GM18873 (cell line): ENCODE results near the gene GRID1.
"Not testable (repeated sequence)": the region's sequence is repeated elsewhere in the genome, so short reads cannot be mapped to it uniquely, and the experiment has no call there.

Experiments
- ATAC-seq: cut with Tn5 transposase; IDR thresholded peaks from one replicate; pipeline ENCODE4 v1.9.1; 2021; ENCODE audit warnings: mild to moderate bottlenecking, moderate library complexity, moderate number of reproducible peaks; ENCODE audit not compliant: unreplicated experiment, low FRiP score

The GRID1 gene

GRCh38 chr10:86035791-86036543 is 330.6 kb downstream of the GRID1 start:
- no peak for ATAC-seq

GRCh38 chr10:86034710-86035109 is 331.9 kb downstream of the GRID1 start:
- ATAC-seq: no peak

- no peak for ATAC-seq
These were observed 333.0 kb downstream of the GRID1 start for GRCh38 chr10:86033581-86033980.

GRCh38 chr10:86032087-86032486 is 334.5 kb downstream of the GRID1 start:
- not testable (repeated sequence) for ATAC-seq

- no peak for ATAC-seq
These were observed 336.3 kb downstream of the GRID1 start for GRCh38 chr10:86030312-86030711.

- no peak for ATAC-seq
These were observed 339.2 kb downstream of the GRID1 start for GRCh38 chr10:86027346-86027745.

- ATAC-seq: no peak
These were observed 341.1 kb downstream of the GRID1 start for GRCh38 chr10:86025509-86025908.

GRCh38 chr10:86024281-86025041 is 342.1 kb downstream of the GRID1 start:
- no peak for ATAC-seq

GRCh38 chr10:86023931-86024280 is 342.7 kb downstream of the GRID1 start:
- ATAC-seq: no peak

- ATAC-seq: no peak
These were observed 343.3 kb downstream of the GRID1 start for GRCh38 chr10:86023336-86023735.

- no peak for ATAC-seq
These were observed 343.7 kb downstream of the GRID1 start for GRCh38 chr10:86022906-86023305.

- ATAC-seq: no peak
These were observed 346.5 kb downstream of the GRID1 start for GRCh38 chr10:86020134-86020533.

GRCh38 chr10:86019141-86019540 is 347.5 kb downstream of the GRID1 start:
- no peak for ATAC-seq

- no peak for ATAC-seq
These were observed 347.9 kb downstream of the GRID1 start for GRCh38 chr10:86018735-86019058.

GRCh38 chr10:86017841-86018734 is 348.5 kb downstream of the GRID1 start:
- peak; percentile 66 for ATAC-seq

- no peak for ATAC-seq
These were observed 353.0 kb downstream of the GRID1 start for GRCh38 chr10:86013568-86013967.

GRCh38 chr10:86007171-86007570 is 359.4 kb downstream of the GRID1 start:
- no peak for ATAC-seq

GRCh38 chr10:86004337-86004736 is 362.3 kb downstream of the GRID1 start:
- ATAC-seq: no peak

GRCh38 chr10:86003201-86003621 is 363.4 kb downstream of the GRID1 start:
- ATAC-seq: no peak

- ATAC-seq: no peak
These were observed 365.1 kb downstream of the GRID1 start for GRCh38 chr10:86001521-86001920.

GRCh38 chr10:85997544-85997943 is 369.1 kb downstream of the GRID1 start:
- no peak for ATAC-seq
